ENCODE results near the gene SUN3. TPM values are rescaled to one million over a fixed set of nuclear protein-coding genes. Genes with fewer than 3 reads are reported as not detected.

Gene SUN3
- total and polyA plus RNA-seq, 2 of the 8 experiments (the other 6 are each of a cell fraction or from before 2014, with no cell fraction given): not detected

GRCh38 chr7:47973739-47974138, 55.2 kb downstream of the SUN3 start:
- peaks cover 2% of the 10 kb centered on the region; the same call in 1 of the 2 replicates for H3K79me1 ChIP-seq (ENCODE audit: low read depth, low read length)
- peaks cover 0 to 3% (median 3%) of the 10 kb centered on the region in 4 experiments; a peak in 3 of 7 replicates for H3K4me1 ChIP-seq (replicated peaks in 1 of 4; ENCODE audit: control insufficient read depth in 3 of 4, insufficient read depth in 4 of 4, low read length in 3 of 4)
- H2BK12ac ChIP-seq (ENCODE audit: low read depth, low read length): no peak overlapping the region
- H2AFZ ChIP-seq (ENCODE audit: low read length): no peak overlapping the region
- peaks cover 15 to 66% (median 46%) of the 10 kb centered on the region in 4 experiments for H3K36me3 ChIP-seq (ENCODE audit: control insufficient read depth in 2 of 4, insufficient read depth in 4 of 4, low read length in 3 of 4)
- 80% methylated on average over 1 of the region's 1 CpG; no CpG with 5 or more reads in 1 of the 2 experiments for WGBS, 2 experiments (ENCODE audit: extremely low coverage in 1 of 2, insufficient coverage in 1 of 2, insufficient read length in 1 of 2, insufficient replicate concordance in 2 of 2, low coverage in 1 of 2, low lambda C conversion rate in 2 of 2, missing lambda C conversion rate in 1 of 2)
- H3K56ac ChIP-seq (replicated peaks; ENCODE audit: insufficient read length, low read depth, low read length): no peak overlapping the region
- no peak overlapping the region for H4K8ac ChIP-seq (ENCODE audit: extremely low read depth, insufficient read depth, low read length)
- no peaks in the 10 kb centered on the region for H3K27me3 ChIP-seq (replicated peaks in 1 of 4; ENCODE audit: control insufficient read depth in 3 of 4, extremely low read depth in 1 of 4, insufficient read depth in 3 of 4, low read length in 3 of 4)
- H3K14ac ChIP-seq (ENCODE audit: insufficient read length): no peak overlapping the region
- H2BK120ac ChIP-seq (replicated peaks; ENCODE audit: low read depth, low read length): no peak overlapping the region
- DNase-seq (ENCODE audit: low read depth in 1 of 2, low spot score in 2 of 2) (no peak), FAIRE-seq (no peak)
- H3K9ac ChIP-seq (replicated peaks in 1 of 4; ENCODE audit: extremely low read depth in 1 of 4, low read depth in 3 of 4, low read length in 3 of 4): no peak overlapping the region
- H3K23me2 ChIP-seq (ENCODE audit: low read depth, low read length): peaks cover under 1% of the 10 kb centered on the region; the same call in 1 of the 2 replicates
- no peak overlapping the region for H3K4me2 ChIP-seq (ENCODE audit: insufficient read depth in 1 of 2, low read depth in 2 of 2, low read length in 2 of 2)
- no peak overlapping the region for H3K23ac ChIP-seq (ENCODE audit: insufficient read length)
- no peak overlapping the region for H2AK5ac ChIP-seq (ENCODE audit: low read depth, low read length)
- no peak overlapping the region for H3K4me3 ChIP-seq (ENCODE audit: extremely low read depth in 1 of 4, insufficient read depth in 2 of 4, low read depth in 3 of 4, low read length in 4 of 4)
- no peaks in the 10 kb centered on the region for H3K9me3 ChIP-seq (ENCODE audit: insufficient read depth in 2 of 2, low read depth in 1 of 2, low read length in 1 of 2)
- peaks cover 5 to 11% of the 10 kb centered on the region in 2 experiments for H3K79me2 ChIP-seq (ENCODE audit: control insufficient read depth in 1 of 2, insufficient read depth in 2 of 2, low read length in 2 of 2)
- TF ChIP-seq EZH2 (IDR thresholded peaks at IDR 0.05; ENCODE audit: low read depth, low read length, severe bottlenecking): no peak
- TF ChIP-seq GTF2F1 (IDR thresholded peaks at IDR 0.05; ENCODE audit: borderline replicate concordance, low read depth, low read length): no peak
- TF ChIP-seq EGR1 (IDR thresholded peaks at IDR 0.05; ENCODE audit: borderline replicate concordance, low read depth, low read length): no peak
- H4K91ac ChIP-seq (replicated peaks; ENCODE audit: insufficient read length, low read length): no peak overlapping the region
- no peak overlapping the region for H2BK5ac ChIP-seq (ENCODE audit: low read depth, low read length)
- peaks cover 0 to 2% of the 10 kb centered on the region in 2 experiments for H4K20me1 ChIP-seq (replicated peaks in 1 of 2; ENCODE audit: control insufficient read depth in 1 of 2, insufficient read depth in 2 of 2, low read length in 2 of 2)
- no peak overlapping the region for H3K27ac ChIP-seq (ENCODE audit: low read depth, low read length)
- no peak overlapping the region for H4K5ac ChIP-seq (ENCODE audit: insufficient read length, low read depth, low read length)
- ChIA-PET CTCF (ENCODE audit: partially characterized antibody) (interaction anchor here (0.5 to 2.8 kb wide), 7 partner anchors 15 to 260 kb away, joined by 3 to 13 read pairs (median 3); no protein-coding TSS in a partner anchor), POLR2A (ENCODE audit: partially characterized antibody) (interaction anchor here (0.9 to 3.0 kb wide), 5 partner anchors 9 to 147 kb away, joined by 3 to 9 read pairs (median 3); partner anchors contain the start of gene UPP1)
- H3K4ac ChIP-seq (replicated peaks; ENCODE audit: insufficient read length, low read depth, low read length): no peak overlapping the region
- H2BK20ac ChIP-seq (ENCODE audit: low read length): no peak overlapping the region
- H2BK15ac ChIP-seq (ENCODE audit: low read length): no peak overlapping the region
- H3K18ac ChIP-seq (ENCODE audit: extremely low read depth, low read length): no peak overlapping the region

Data from H1 (cell line).